Measurements from ENCODE around the gene TRIM52. TPM values are rescaled to one million over a fixed set of nuclear protein-coding genes. Genes with fewer than 3 reads are reported as not detected.
A peak's percentile ranks its signal among the peaks of the same experiment; 100 is the strongest.

The TRIM52 gene
- total and polyA plus RNA-seq, 9 of the 15 experiments (the other 6 are each of a cell fraction or from before 2014, with no cell fraction given) = 3.3 to 21.9 (median 13.5) TPM

DNA sequence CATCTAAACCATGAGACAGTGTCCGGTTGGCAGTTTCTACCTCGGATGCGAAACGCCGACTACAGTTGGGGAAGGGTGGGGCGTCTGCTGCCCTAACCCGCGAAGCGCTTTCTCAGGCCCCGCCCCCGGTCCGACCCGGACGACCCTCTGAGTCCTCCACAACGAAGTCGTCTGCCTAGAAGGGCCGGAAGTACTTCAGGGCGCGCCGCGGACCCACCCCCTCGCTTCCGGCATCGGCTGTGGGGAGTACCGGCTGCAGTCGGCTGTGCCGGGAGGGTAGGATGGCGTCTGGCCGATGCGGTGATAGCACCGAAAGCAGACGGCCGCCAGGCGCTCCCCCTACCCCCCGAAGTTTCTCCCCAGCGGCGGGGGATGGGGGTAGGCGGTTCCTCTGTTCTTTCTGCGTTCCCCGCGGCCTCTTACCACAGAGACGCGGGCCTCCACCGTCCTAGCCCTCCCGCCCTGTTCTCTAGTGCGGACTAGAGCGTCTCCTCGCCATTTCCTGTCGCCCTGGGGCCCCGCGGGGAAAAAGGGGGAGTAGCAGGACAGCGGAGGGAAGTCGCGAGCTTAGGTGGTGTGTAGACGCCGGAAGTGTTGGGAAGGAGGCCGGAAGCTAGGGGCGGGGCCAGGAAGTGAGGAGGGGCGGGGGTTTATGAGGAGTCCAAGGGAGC, 37.8 kb downstream of the TRIM52 start, which contains the start of gene TRIM41 (continued):
- TF ChIP-seq ETV1 (tag; conservative IDR thresholded peaks at IDR 0.05; ENCODE audit: low read depth) (peak; percentile 97), EZH2 (IDR thresholded peaks at IDR 0.05; ENCODE audit: borderline replicate concordance, low read depth, low read length) (no peak), ELF4 (CRISPR knock-in tag; IDR thresholded peaks at IDR 0.05) (no peak), TEAD1 (CRISPR knock-in tag; IDR thresholded peaks at IDR 0.05) (peak in 1 of 2 experiments; percentile 87; a peak in 2 of 4 replicates), HEY1 (CRISPR knock-in tag; IDR thresholded peaks at IDR 0.05; ENCODE audit: borderline replicate concordance) (no peak), ZNF174 (CRISPR knock-in tag; IDR thresholded peaks at IDR 0.05) (no peak), NCOA2 (IDR thresholded peaks at IDR 0.05; ENCODE audit: partially characterized antibody in 2 of 2) (no peak), PHF8 (IDR thresholded peaks at IDR 0.05; ENCODE audit: borderline replicate concordance, low read length) (peak; percentile 94), ZBTB7A (IDR thresholded peaks at IDR 0.05; ENCODE audit: borderline replicate concordance, control insufficient read depth, low read depth, low read length) (peak; percentile 94), HOXB6 (CRISPR knock-in tag; IDR thresholded peaks at IDR 0.05; ENCODE audit: borderline replicate concordance) (no peak), ZNF354B (CRISPR knock-in tag; IDR thresholded peaks at IDR 0.05) (no peak)
- TF ChIP-seq, protein P1, sequence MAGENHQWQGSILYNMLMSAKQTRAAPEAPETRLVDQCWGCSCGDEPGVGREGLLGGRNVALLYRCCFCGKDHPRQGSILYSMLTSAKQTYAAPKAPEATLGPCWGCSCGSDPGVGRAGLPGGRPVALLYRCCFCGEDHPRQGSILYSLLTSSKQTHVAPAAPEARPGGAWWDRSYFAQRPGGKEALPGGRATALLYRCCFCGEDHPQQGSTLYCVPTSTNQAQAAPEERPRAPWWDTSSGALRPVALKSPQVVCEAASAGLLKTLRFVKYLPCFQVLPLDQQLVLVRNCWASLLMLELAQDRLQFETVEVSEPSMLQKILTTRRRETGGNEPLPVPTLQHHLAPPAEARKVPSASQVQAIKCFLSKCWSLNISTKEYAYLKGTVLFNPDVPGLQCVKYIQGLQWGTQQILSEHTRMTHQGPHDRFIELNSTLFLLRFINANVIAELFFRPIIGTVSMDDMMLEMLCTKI (IDR thresholded peaks at IDR 0.05; ENCODE audit: partially characterized antibody) = no peak
- TF ChIP-seq, protein P2, sequence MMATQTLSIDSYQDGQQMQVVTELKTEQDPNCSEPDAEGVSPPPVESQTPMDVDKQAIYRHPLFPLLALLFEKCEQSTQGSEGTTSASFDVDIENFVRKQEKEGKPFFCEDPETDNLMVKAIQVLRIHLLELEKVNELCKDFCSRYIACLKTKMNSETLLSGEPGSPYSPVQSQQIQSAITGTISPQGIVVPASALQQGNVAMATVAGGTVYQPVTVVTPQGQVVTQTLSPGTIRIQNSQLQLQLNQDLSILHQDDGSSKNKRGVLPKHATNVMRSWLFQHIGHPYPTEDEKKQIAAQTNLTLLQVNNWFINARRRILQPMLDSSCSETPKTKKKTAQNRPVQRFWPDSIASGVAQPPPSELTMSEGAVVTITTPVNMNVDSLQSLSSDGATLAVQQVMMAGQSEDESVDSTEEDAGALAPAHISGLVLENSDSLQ (IDR thresholded peaks at IDR 0.05) = peak; percentile 30; the same call in 1 of the 2 replicates
- TF ChIP-seq, protein P3, sequence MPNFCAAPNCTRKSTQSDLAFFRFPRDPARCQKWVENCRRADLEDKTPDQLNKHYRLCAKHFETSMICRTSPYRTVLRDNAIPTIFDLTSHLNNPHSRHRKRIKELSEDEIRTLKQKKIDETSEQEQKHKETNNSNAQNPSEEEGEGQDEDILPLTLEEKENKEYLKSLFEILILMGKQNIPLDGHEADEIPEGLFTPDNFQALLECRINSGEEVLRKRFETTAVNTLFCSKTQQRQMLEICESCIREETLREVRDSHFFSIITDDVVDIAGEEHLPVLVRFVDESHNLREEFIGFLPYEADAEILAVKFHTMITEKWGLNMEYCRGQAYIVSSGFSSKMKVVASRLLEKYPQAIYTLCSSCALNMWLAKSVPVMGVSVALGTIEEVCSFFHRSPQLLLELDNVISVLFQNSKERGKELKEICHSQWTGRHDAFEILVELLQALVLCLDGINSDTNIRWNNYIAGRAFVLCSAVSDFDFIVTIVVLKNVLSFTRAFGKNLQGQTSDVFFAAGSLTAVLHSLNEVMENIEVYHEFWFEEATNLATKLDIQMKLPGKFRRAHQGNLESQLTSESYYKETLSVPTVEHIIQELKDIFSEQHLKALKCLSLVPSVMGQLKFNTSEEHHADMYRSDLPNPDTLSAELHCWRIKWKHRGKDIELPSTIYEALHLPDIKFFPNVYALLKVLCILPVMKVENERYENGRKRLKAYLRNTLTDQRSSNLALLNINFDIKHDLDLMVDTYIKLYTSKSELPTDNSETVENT (CRISPR knock-in tag; IDR thresholded peaks at IDR 0.05) = peak; percentile 99
- TF ChIP-seq, protein P4, sequence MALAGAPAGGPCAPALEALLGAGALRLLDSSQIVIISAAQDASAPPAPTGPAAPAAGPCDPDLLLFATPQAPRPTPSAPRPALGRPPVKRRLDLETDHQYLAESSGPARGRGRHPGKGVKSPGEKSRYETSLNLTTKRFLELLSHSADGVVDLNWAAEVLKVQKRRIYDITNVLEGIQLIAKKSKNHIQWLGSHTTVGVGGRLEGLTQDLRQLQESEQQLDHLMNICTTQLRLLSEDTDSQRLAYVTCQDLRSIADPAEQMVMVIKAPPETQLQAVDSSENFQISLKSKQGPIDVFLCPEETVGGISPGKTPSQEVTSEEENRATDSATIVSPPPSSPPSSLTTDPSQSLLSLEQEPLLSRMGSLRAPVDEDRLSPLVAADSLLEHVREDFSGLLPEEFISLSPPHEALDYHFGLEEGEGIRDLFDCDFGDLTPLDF (CRISPR knock-in tag; IDR thresholded peaks at IDR 0.05) = no peak
- TF ChIP-seq, protein P5, sequence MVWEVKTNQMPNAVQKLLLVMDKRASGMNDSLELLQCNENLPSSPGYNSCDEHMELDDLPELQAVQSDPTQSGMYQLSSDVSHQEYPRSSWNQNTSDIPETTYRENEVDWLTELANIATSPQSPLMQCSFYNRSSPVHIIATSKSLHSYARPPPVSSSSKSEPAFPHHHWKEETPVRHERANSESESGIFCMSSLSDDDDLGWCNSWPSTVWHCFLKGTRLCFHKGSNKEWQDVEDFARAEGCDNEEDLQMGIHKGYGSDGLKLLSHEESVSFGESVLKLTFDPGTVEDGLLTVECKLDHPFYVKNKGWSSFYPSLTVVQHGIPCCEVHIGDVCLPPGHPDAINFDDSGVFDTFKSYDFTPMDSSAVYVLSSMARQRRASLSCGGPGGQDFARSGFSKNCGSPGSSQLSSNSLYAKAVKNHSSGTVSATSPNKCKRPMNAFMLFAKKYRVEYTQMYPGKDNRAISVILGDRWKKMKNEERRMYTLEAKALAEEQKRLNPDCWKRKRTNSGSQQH (CRISPR knock-in tag; IDR thresholded peaks at IDR 0.05) = no peak
- TF ChIP-seq, protein P6, sequence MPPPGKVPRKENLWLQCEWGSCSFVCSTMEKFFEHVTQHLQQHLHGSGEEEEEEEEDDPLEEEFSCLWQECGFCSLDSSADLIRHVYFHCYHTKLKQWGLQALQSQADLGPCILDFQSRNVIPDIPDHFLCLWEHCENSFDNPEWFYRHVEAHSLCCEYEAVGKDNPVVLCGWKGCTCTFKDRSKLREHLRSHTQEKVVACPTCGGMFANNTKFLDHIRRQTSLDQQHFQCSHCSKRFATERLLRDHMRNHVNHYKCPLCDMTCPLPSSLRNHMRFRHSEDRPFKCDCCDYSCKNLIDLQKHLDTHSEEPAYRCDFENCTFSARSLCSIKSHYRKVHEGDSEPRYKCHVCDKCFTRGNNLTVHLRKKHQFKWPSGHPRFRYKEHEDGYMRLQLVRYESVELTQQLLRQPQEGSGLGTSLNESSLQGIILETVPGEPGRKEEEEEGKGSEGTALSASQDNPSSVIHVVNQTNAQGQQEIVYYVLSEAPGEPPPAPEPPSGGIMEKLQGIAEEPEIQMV (tag; conservative IDR thresholded peaks at IDR 0.05; ENCODE audit: low read depth) = no peak
